ENCODE results near the gene EPS15.

The EPS15 gene

GRCh38 chr1:51520700-51521248 is 1.7 kb upstream of the EPS15 start:
- no peak overlapping the region for H3K4me3 ChIP-seq (ENCODE audit: low read depth, low read length)
- TF ChIP-seq, protein P1, sequence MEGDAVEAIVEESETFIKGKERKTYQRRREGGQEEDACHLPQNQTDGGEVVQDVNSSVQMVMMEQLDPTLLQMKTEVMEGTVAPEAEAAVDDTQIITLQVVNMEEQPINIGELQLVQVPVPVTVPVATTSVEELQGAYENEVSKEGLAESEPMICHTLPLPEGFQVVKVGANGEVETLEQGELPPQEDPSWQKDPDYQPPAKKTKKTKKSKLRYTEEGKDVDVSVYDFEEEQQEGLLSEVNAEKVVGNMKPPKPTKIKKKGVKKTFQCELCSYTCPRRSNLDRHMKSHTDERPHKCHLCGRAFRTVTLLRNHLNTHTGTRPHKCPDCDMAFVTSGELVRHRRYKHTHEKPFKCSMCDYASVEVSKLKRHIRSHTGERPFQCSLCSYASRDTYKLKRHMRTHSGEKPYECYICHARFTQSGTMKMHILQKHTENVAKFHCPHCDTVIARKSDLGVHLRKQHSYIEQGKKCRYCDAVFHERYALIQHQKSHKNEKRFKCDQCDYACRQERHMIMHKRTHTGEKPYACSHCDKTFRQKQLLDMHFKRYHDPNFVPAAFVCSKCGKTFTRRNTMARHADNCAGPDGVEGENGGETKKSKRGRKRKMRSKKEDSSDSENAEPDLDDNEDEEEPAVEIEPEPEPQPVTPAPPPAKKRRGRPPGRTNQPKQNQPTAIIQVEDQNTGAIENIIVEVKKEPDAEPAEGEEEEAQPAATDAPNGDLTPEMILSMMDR (IDR thresholded peaks at IDR 0.05; ENCODE audit: insufficient read depth, low read depth, low read length, missing control alignments), result no peak
- DNase-seq (ENCODE audit: low read depth), result no peak

- DNase-seq (ENCODE audit: low read depth), result no peak
- H3K4me3 ChIP-seq (ENCODE audit: low read depth, low read length), result no peak overlapping the region
- TF ChIP-seq, protein P1 (IDR thresholded peaks at IDR 0.05; ENCODE audit: insufficient read depth, low read depth, low read length, missing control alignments), result no peak
These were observed 1.0 kb upstream of the EPS15 start for GRCh38 chr1:51519865-51520699.

DNA sequence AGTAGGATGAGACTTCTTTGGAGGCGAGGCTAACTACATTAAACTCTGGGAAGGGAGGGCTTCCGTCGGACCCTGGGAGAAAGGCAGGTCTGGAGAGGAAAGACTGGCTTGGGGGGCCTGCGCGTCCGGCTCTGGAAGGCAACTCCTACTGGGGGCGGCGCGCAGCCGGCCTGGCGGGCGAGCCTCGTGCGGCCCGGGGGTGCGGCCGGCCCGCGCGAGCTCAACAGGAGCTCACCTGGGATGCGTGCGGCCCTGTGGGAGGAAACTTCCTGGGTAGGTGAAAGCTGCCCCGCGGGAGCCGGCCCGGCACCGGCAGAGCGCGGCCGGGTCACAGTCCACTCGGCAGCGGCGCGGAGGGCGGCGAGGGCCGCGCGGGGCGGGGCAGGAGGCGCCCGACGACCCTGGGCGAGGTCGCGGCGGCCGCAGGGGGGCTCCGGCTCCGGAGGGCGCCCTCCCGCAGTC is 449 bp downstream of the EPS15 start:
- TF ChIP-seq, protein P1 (IDR thresholded peaks at IDR 0.05; ENCODE audit: insufficient read depth, low read depth, low read length, missing control alignments), result no peak
- DNase-seq (ENCODE audit: low read depth), result peak; percentile 73
- peak overlapping the region; percentile 84 for H3K4me3 ChIP-seq (ENCODE audit: low read depth, low read length)

- TF ChIP-seq, protein P1 (IDR thresholded peaks at IDR 0.05; ENCODE audit: insufficient read depth, low read depth, low read length, missing control alignments), result no peak
- peak; percentile 85 for DNase-seq (ENCODE audit: low read depth)
- peak overlapping the region; percentile 84 for H3K4me3 ChIP-seq (ENCODE audit: low read depth, low read length)
These were observed 957 bp downstream of the EPS15 start for GRCh38 chr1:51518033-51518585.

DNA sequence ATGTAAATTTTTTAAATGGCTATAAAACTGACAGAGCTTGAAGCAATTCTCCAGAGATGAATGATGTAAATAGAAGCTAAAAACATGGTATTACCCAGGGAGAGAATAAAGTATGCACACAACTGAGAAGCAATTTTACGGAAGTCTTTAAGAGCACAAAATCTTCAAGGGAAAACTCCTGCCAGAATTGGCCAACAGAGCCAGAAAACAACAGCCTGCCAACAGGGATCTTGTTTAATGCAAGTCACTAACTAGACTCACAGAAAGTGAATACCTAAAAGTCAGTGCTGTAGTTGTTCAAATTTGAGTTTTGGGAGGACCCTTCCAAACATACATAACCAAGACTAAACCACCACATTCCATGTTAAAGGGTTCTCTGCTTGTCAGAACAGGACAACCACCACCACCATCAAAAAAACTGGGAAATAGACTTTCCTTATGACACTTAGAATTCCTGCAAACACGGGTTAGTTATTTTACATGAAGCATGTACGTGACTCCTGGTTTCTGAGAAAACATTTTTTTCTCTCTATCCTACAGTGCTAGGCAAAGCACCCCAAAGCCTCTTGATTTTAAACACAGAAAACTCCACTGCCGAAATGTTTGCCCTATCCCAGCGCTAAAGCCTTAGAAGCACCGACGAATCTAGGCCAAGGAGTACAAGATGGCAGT is 1.6 kb downstream of the EPS15 start:
- DNase-seq (ENCODE audit: low read depth), result no peak
- TF ChIP-seq, protein P1 (IDR thresholded peaks at IDR 0.05; ENCODE audit: insufficient read depth, low read depth, low read length, missing control alignments), result no peak
- peak overlapping the region; percentile 84 for H3K4me3 ChIP-seq (ENCODE audit: low read depth, low read length)

DNA sequence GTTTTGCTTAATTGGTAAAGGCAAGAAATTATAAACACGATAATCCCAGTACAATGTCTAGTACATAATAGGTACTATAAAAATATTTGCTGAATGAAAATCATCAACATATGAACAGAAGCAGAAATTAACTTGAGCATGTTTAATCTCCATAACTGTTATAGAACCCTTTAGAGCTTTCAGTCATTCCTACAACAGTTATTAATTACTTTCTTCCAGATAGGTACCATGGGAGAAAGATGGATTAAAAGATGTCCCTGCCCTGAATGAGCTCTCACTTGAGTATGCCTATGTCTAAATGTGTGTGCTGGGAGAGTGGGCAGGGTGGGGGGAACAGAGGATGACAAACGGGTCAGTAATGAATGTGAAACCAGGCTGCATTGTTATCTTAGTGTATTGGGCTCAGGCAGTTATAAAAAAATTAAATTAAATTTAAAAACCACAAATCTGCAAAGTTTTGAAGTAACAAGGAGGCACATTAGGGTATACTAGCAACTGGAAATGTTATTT is 2.4 kb downstream of the EPS15 start:
- peak overlapping the region; percentile 84 for H3K4me3 ChIP-seq (ENCODE audit: low read depth, low read length)
- DNase-seq (ENCODE audit: low read depth), result no peak
- TF ChIP-seq, protein P1 (IDR thresholded peaks at IDR 0.05; ENCODE audit: insufficient read depth, low read depth, low read length, missing control alignments), result no peak
